Activated naive CD4-positive, alpha-beta T cell treated with Interleukin-2 at 50 U/mL for 16 hours (primary cell): ENCODE data around the gene CLSTN2.

ENCODE experiments used
- DNase-seq: peaks from one replicate; pipeline ENCODE4 v3.0.0-alpha.2; 2020

CLSTN2 gene

GRCh38 chr3:139935016-139935865, at the start of gene CLSTN2:
CLSTN2 (plus strand) TSS chr3:139935185.
- no peak for DNase-seq

GRCh38 chr3:139887431-139887830, 47.6 kb upstream of the CLSTN2 start:
- DNase-seq = no peak

DNA sequence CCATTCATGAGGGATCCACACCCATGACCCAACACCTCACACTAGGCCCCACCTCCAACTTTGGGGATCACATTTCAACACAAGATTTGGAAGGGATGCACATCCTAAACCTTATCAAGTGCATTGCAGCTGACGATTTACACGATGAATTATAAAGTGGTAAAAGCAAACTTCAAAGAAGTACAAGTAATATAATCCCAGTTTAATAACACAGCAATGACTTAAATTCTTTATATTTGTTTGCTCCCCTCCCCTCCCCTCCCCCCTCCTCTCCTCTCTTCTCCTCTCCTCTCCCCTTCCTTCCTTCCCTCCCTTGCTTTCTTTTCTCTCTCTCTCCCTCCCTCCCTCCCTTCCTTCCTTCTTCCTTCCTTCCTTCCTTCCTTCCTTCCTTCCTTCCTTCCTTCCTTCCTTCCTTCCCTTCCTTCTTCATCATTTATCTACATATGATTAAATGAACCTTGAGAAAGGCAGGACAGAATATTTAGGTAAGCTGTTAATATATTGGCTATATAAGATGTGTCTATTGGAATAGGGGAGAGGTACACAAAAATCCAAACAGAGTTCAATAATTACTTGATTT, 46.3 kb upstream of the CLSTN2 start:
- no peak for DNase-seq

- DNase-seq = no peak
Observed at GRCh38 chr3:139893267-139893962, 41.6 kb upstream of the CLSTN2 start.

DNA sequence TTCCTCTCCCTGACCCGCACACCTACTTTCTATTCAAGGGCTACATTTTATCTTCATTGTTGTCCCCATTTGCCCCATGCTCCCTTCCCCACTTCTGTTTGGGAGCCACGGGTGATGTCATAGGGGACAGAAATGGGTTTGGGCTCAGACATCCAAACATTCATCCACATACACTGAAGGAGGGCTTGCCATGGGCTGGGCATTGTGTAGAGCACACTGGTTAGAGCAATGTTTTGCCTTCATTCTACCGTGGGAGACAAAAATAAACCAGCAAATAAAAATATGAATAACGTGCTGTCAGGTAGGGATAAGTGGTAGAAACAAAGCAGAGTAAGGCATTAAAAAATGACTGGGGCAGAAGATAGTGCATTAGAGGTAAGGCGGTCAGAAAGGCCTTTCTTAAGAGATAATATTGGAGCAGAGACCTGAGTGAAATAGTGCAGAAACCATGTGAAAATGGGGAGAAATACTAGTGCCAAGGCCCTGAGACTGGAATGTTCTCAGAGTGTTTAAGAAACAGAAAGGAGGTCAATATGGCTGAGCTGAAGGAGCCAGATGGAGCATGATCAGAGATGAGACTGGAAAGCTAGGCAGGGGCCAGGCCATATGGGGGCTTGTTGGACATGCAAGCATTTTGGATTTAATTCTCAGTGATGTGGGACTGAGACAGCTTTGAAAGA, 40.9 kb upstream of the CLSTN2 start:
- DNase-seq = no peak

DNA sequence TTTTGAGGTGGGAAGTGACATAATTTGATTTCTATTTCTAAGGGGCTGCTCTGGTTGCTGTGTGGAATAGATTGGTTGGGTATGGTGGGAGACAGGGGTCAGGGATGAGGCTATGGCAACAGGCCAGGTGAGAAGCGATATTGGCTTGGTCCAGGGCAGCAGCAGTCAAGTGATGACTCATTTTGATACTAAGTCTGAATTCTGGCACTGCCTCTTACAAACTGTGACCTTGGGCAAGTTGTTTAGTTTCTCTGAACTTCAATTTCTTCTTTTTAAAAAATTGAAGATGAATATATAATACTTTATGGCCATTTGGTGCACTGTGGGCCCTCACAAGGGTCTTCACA, 40.4 kb upstream of the CLSTN2 start:
- no peak for DNase-seq

- no peak for DNase-seq
Observed at GRCh38 chr3:139897759-139898158, 37.2 kb upstream of the CLSTN2 start.

- no peak for DNase-seq
Observed at GRCh38 chr3:139906418-139906817, 28.6 kb upstream of the CLSTN2 start.

- no peak for DNase-seq
Observed at GRCh38 chr3:139909811-139910210, 25.2 kb upstream of the CLSTN2 start.

- no peak for DNase-seq
Observed at GRCh38 chr3:139916271-139916670, 18.7 kb upstream of the CLSTN2 start.

GRCh38 chr3:139917226-139917785, 17.7 kb upstream of the CLSTN2 start:
- DNase-seq = no peak

DNA sequence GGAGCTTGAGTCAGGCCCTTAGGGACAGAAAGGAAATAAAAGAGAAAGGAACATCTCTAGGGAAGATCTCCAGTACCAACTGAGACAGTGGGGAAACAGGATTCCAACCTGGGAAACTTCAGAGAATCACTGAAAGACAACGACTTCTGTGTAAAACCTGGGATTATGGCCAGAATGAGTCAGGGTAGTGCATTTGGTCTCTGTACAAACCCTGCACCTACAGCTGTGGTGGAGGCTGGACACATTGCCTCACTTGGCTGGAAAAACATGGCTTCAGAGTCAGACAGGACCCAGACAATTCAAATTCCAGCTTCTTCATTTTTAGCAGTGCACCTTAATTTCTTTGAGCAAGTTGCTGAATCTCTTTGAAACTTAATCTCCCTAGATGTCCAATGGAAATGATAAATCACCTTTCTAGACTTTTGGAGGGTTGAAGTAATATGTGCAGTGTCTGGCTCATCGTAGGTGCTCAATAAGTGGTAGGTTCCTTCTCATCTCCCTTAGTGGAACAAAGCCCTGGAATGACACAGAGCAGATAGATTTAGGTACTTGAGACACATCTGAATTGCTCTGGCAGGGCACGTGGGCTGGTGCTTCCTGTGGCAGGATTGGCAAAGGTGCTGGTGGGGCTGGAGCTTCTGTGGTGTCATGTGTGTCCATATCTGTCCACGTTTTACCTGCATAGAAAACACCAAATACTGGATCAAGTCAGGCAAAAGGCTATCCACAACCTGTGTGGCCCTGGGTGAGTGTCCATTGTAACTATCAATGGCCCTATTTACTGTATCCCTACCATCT, 6.1 kb upstream of the CLSTN2 start:
- DNase-seq = no peak

DNA sequence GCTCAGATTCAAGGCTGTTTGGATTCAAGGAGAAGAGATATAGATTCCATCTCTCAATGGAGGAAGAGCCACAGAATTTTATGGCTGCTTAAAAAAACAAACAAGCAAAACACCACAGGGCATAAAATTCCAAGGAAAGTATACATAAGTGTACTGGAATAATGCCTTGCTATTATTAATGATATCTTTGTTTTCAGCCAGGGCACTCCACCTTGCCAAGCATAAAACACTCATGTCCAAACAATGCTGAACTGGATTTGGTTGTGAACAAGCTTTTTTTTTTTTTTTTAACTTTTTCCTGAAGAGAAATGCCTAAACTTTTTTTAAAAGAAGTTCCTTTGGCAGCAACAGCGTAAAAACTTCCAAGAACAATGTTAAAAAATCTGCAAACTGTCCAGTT, 4.8 kb upstream of the CLSTN2 start:
- no peak for DNase-seq

- DNase-seq = no peak
Observed at GRCh38 chr3:139933766-139934165, 1.2 kb upstream of the CLSTN2 start.

GRCh38 chr3:139934613-139935015, 371 bp upstream of the CLSTN2 start:
- DNase-seq = no peak

DNA sequence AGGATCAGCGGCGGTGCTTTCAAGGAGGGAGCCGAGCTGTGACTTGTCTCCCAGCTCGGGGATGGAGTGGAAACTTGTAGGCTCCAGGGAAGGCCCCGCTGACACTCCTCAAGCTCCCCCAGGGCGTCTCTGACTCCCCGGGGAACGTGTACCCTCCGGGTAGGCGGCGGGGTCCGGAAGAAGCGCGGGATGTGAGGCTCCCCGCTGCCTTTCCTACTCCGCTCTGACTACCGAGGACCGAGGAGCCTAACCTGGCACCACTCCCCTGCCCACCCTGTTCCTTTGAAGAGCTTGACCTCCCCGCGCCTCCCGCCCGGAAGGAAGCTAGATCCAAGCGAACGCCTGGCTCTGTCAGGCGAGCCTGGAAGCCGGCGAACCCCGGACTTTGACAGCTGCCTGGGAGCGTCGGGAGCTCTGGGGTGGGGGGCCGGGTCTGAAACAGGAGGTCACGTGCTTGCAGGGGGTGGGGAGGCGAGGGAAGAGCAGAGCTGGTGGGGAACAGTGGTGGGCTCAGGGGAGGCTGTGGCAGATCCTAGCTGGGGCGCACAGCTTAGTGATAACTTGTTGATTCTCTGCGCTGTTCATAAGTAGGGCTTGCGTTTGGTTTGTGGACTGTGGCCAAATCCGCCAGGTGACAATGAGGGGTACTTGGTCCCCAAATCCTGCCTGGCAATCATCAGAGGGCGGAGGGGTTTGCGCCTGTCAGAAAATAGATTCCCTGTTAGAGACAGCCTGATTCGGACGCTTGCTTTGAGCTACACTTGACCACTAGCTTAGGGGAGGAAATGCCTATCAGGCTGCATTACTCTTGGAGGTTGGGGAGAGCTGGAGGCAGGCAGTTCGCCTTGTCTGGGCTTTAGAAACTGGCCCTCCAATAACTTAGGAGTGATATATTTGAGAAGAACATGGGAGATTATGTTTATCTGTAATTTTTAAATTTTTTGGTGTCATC, 1.2 kb downstream of the CLSTN2 start:
- DNase-seq = no peak

DNA sequence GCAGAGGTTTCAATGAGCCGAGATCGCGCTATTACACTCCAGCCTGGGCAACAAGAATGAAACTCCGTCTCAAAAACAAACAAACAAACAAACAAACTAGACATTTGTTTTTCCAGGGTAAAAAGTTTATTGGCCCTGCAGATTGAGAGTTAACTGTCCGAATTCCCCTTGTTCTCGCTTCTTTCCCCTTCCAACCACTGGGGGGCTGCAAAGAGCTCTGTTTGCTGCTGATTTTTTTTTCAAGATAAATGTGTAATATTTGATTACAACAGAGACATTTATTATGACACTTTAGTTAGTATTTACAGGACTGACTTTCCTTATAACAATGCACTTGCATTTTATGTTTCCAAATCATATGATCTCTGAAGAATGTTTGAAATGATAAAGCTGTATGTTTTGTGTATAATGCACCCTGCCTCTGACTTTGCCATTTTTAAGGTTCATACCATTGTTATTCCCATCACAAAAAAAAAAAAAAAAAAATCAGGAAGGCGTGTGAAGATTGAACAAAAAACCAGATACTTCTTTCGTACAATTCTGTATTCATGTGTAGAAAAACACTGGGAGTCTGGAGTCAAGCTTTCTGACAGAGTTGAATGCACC, 2.8 kb downstream of the CLSTN2 start:
- DNase-seq = no peak

DNA sequence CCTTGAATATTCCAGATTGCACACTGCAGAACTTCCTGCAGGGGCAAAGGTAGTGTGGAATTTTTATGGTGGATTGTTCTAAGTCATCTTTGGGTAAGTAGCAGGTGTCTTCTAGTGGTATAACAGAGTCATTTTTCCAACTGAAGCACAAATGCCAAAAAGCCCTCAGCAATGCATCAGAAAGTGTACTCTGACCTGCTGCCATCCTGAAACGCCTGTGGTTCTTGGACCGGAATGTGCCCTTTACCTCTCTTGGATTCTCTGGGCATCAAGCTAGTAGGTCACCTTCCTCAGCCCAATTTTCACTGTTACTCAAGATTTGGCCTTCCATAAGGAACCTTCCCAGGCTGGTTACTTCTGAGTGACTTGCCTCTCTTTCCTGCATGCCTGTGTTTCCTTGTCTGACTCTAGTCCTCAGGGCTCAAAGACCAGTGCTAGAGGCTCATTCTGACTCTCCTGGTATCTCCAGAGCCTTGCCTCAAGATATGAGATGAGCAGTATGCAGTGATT, 4.8 kb downstream of the CLSTN2 start:
- DNase-seq = no peak

- no peak for DNase-seq
Observed at GRCh38 chr3:139940622-139941021, 5.6 kb downstream of the CLSTN2 start.

DNA sequence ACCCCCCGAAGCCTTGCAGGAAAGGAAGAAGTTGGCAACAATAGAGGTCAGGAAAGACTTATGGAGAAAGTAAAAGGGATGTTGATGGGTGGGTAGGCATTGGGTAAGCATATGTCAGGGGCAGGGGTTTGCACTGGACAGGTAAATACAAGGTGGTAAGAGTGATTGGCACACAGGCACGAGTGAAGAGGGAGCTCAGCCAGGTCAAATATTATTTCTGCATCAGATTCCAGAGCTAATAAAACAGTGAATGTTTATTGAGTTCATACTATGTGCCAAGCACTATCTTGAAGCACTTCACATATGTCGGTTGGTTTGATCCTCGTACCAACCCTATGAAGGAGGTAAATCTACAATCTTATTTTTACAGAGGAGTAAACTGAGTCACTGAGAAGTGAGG, 6.6 kb downstream of the CLSTN2 start:
- no peak for DNase-seq
